HL-60/S4 (cell line): Measurements from ENCODE around the gene SOX15.

Source experiments
- in situ Hi-C: fragments of 300-500 bp; cut with MboI; formaldehyde crosslinking; loops from 2 replicates; pipeline ENCODE4 v1.14.3; 2022; ENCODE audit warnings: low sequenced_read_pairs

SOX15 gene

GRCh38 chr17:7579001-7579833 is 10.7 kb downstream of the SOX15 start, which contains the start of gene CD68:
Gene CD68 (plus strand): TSS chr17:7579638. CDS start chr17:7579678, 40 bp downstream.
- in situ Hi-C loops = no loop called here

- in situ Hi-C loops = no loop called here
Measured at GRCh38 chr17:7577327-7578199, 12.3 kb downstream of the SOX15 start.

- in situ Hi-C loops = no loop called here
Measured at GRCh38 chr17:7576432-7576937, 13.4 kb downstream of the SOX15 start.

- in situ Hi-C loops = no loop called here
Measured at GRCh38 chr17:7575959-7576358, 13.9 kb downstream of the SOX15 start.

- in situ Hi-C loops = no loop called here
Measured at GRCh38 chr17:7575481-7575883, 14.4 kb downstream of the SOX15 start.

GRCh38 chr17:7574176-7574953 is 15.5 kb downstream of the SOX15 start:
- in situ Hi-C loops = no loop called here

- in situ Hi-C loops = no loop called here
Measured at GRCh38 chr17:7573324-7574080, 16.4 kb downstream of the SOX15 start.

- in situ Hi-C loops = no loop called here
Measured at GRCh38 chr17:7572588-7573323, 17.1 kb downstream of the SOX15 start.

GRCh38 chr17:7572338-7572587 is 17.6 kb downstream of the SOX15 start:
- in situ Hi-C loops = no loop called here

GRCh38 chr17:7570351-7570750 is 19.5 kb downstream of the SOX15 start:
- in situ Hi-C loops = no loop called here

- in situ Hi-C loops = no loop called here
Measured at GRCh38 chr17:7569571-7569970, 20.3 kb downstream of the SOX15 start.

- in situ Hi-C loops = no loop called here
Measured at GRCh38 chr17:7563115-7563869, 26.6 kb downstream of the SOX15 start.

- in situ Hi-C loops = no loop called here
Measured at GRCh38 chr17:7562208-7562605, 27.7 kb downstream of the SOX15 start.

- in situ Hi-C loops = no loop called here
Measured at GRCh38 chr17:7561589-7562207, 28.2 kb downstream of the SOX15 start, which contains the start of gene SENP3. Gene SENP3 (plus strand): TSS chr17:7561919. CDS start chr17:7563077, 1,158 bp downstream.

GRCh38 chr17:7561028-7561575 is 28.8 kb downstream of the SOX15 start:
- in situ Hi-C loops = no loop called here

GRCh38 chr17:7560172-7561027 is 29.5 kb downstream of the SOX15 start:
- in situ Hi-C loops = no loop called here
